ENCODE results near the gene CCDC57. TPM values are rescaled to one million over a fixed set of nuclear protein-coding genes. Genes with fewer than 3 reads are reported as not detected.
A peak's percentile ranks its signal among the peaks of the same experiment; 100 is the strongest.

CCDC57 gene
- total RNA-seq, 1 donor from 2014 or later: 10.6 TPM

DNA sequence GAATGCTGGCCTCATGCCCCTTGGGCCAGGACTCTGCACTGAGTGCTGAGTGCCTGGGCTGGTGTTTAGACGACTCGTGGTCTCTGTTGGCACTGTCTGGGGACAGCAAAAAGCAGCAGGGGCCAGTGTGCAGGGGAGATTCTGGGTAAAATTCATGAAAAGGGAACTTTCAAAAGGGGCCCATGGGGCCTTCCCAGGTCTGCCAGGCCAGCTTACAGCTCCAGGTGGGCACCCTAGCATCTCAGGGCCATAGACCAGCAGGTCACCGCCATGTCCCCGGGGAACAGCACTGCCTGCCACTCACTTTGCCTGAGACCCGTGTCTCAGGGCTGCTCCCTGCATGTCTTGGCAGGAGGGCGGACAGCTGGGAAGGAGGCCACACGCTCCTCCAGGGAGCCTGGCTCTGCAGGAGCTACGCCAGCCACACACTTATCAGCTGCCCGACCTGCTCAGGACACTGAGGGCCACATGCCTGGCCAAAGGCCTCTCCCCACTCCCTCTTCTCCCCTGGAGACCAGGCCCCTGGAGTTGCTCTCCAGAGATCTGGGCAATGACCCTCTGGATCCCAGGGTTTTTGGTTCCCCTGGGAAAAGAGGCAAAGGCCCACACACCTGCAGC is 105.8 kb downstream of the CCDC57 start:
- intact Hi-C loops (cut with DNase I): no loop called here
- DNase-seq (ENCODE audit: low spot score): no peak

GRCh38 chr17:82105882-82106687 is 106.6 kb downstream of the CCDC57 start:
- no peak for DNase-seq (ENCODE audit: low spot score)
- intact Hi-C loops (cut with DNase I): no loop called here

DNA sequence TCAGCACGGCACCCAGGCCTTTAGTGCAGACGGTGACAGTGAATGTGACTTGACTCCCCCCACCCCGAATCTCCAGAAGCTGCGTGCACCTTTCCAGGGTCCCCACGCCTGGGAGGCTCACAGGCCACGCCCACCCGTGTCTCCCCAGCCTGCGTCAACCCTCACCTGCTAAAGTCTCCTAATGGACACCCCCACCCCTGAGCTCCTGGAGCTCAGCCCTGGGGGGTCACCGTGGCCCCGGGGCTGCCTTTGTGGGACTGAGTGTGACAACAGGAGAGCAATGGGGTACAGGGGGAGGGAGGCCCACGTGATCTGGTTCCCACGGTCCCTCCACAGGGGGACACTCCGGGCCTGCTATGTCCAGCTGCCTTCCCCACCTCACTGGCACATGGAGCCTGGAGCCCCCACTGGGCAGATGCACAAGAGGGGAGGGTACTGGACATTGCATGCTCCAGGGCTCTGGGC is 107.2 kb downstream of the CCDC57 start:
- intact Hi-C loops (cut with DNase I): no loop called here
- DNase-seq (ENCODE audit: low spot score): no peak

GRCh38 chr17:82104797-82105416 is 107.7 kb downstream of the CCDC57 start:
- intact Hi-C loops (cut with DNase I): no loop called here
- no peak for DNase-seq (ENCODE audit: low spot score)

GRCh38 chr17:82103553-82104451 is 108.8 kb downstream of the CCDC57 start:
- intact Hi-C loops (cut with DNase I): no loop called here
- DNase-seq (ENCODE audit: low spot score): no peak

DNA sequence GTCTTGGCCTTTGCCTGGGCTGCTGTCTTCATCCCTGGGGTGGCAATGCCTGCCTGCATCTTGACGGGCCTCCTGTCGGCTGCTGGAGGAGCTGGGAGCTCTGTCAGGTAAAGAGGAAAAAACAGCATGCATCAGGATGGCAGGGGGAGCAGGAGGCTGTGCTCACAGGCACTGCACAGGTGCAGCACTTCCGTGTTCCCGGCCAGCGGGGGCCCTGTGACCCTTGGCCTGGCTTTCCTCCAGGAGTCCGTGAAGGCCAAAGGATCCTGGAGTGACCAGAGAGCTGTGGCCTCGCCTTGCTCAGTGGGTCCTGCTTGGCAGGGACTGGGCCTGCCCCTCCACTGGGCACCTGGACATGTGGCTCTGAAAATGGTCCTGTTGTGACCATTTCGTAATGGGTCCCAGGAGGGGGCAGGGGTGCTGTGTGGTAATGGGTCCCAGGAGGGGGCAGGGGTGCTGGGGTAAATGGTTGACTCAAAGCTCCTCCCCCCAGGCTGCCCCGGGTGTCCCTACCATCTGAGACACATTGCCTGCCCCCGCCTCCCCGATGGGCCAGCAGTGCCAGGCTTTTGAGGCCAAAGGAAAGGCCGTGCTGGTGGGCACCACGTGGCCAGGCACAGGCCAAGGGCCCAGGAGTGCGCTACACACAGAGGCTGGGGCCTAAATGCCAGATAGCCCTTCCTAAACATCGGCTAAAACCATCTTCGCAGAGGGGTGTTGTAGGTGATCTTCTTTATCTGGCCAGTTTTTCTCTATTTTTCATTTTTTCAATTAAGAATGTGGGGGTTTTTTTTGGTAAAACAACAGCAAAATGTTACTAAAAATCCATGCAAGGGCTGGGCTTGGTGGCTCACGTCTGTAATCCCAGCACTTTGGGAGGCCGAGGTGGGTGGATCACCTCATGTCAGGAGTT is 110.6 kb downstream of the CCDC57 start:
- no peak for DNase-seq (ENCODE audit: low spot score)
- intact Hi-C loops (cut with DNase I): no loop called here

DNA sequence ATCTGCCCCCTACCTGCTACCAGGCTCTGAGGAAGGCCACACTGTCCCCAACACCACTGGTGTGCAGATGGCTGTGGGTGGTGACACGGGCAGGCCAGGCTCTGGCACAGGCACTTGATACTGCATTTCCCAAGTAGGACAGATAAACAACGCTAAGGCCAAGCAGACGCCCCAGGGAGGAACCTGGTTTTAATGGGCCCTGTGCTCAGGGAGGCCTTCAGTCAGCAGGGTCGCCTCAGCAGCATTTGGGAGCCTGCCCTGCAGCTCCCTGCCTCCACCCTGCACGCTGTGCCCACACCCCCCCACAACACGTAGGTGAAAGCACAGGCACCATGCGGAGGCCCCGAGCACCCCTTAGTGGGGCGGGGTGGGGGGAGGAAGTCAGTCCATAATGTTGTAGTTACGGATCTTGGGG is 111.3 kb downstream of the CCDC57 start:
- no peak for DNase-seq (ENCODE audit: low spot score)
- intact Hi-C loops (cut with DNase I): no loop called here

GRCh38 chr17:82100502-82101298 is 111.9 kb downstream of the CCDC57 start:
- intact Hi-C loops (cut with DNase I): no loop called here
- no peak for DNase-seq (ENCODE audit: low spot score)

- intact Hi-C loops (cut with DNase I): loop anchor here (5.0 kb wide), 1 partner anchor 62 kb away; the partner anchor contains the start of gene DCXR
- no peak for DNase-seq (ENCODE audit: low spot score)
These were observed 113.5 kb downstream of the CCDC57 start for GRCh38 chr17:82098939-82099763.

DNA sequence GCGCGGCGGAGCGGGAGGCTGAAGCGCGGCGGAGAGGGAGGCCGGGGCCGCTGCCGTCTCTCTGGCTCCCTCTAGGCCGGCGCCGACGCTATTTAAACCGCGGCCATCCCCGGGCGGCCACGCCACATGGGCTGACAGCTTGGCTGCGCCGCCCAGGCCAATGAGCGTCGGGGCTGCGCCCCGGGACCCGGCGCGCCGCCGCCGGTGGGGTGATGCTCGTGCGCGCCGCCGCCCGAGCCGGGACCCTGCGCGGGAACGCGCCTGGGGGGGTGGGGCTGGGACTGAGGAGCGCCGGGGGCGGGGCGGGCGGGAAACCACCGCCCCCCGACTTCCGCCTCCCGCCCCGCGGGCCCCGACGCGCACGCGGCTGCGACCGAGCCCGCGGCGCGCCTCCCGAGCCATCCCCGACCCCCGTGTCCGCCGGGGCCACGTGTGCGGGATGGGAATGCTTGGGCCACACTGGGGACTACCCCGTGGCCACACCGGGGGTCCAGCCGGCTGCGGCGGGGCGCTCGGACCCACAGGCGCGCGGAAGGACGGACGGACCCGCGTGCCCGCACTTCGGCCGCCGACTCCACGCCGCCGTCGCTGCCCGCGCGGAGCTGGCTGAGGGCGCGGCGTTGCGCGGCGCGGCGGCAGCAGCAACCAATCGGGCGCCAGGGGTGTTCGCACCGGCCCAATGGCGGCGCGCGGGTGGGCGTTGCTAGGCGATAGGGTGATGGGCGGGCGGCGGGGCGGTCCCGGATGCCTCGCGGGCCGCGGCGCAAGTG is 114.3 kb downstream of the CCDC57 start, which contains the start of gene FASN:
FASN (minus strand) TSS at position 68 of the 770 bp plus-strand sequence. CDS start 1,791 bp downstream, outside the sequence.
- DNase-seq (ENCODE audit: low spot score): peak; percentile 96
- intact Hi-C loops (cut with DNase I): loop anchor here (5.0 kb wide), 1 partner anchor 61 kb away; the partner anchor contains the start of gene DCXR

DNA sequence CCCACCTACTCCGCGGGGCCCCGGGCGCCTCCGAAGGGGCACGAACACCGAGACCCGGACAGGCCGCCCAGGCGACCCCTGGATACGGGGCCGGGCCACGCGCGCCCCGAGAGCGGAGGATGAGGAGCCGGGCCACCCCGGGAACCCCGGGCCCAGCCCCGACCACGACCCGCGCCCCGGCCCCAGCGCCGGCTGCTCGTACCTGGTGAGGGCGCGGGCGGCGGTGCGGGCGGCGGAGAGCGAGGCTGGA is 114.8 kb downstream of the CCDC57 start:
- intact Hi-C loops (cut with DNase I): loop anchor here (5.0 kb wide), 1 partner anchor 61 kb away; the partner anchor contains the start of gene DCXR
- no peak for DNase-seq (ENCODE audit: low spot score)

DNA sequence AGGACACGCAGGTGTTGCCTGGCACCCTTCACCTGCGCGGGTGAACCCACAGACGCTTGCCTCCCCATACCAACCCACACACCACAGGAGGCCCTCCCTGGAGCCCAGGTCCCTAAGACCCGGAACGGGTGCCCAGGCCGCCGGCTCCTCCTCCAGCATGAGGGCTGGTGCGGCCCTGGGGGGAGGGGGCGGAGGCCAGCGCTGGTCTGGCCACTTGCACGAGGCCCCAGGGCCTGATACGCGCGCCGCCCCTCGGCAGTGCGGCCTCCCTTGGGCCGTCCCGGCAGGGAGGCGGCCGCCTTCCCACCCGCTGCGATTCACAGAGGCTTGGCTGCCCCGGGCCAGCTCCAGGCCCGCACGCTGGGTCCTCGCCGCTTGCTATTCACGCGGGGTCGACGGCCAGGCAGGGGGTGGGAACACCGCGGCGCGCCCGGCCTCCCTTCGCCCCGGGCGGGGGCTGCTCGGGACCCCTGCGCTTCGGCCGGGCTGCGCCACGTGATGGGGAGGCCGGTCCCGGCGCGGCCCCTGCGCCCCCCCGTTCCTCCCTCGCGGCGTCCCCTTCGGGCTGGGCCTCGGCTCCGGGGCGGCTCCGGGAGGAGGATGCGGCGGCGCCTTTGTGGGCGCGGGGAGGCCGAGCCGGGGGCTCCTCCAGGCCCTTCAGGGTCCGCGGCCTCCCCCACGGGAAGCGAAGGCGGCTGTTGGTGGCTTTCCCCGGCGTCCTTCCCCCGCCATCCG is 115.3 kb downstream of the CCDC57 start:
- intact Hi-C loops (cut with DNase I): loop anchor here (5.0 kb wide), 1 partner anchor 60 kb away; the partner anchor contains the start of gene DCXR
- no peak for DNase-seq (ENCODE audit: low spot score)

DNA sequence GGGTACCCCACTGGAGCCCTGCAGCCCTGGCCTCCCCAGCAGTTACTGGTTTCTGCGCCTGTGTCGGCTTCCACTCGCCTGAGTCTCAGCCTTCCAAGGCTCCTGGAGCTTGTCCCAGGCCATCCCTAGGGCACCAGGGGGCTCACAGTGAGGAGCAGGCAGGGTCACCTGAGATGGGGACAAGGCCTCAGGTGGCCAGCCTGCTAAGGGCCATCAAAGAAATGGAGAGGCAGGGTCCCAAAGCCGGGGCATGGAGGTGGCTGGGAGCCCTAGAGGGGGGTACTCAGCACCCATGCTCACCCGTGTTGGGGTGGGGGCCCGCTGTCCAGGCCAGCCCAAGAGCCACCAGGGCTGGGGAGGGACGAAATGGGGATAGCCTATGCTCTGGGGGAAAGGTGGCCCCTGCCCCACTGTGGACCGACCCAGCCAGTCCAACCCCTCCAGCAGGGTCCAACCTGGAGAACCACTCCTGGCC is 115.9 kb downstream of the CCDC57 start:
- intact Hi-C loops (cut with DNase I): loop anchor here (5.0 kb wide), 1 partner anchor 59 kb away; the partner anchor contains the start of gene DCXR
- no peak for DNase-seq (ENCODE audit: low spot score)

DNA sequence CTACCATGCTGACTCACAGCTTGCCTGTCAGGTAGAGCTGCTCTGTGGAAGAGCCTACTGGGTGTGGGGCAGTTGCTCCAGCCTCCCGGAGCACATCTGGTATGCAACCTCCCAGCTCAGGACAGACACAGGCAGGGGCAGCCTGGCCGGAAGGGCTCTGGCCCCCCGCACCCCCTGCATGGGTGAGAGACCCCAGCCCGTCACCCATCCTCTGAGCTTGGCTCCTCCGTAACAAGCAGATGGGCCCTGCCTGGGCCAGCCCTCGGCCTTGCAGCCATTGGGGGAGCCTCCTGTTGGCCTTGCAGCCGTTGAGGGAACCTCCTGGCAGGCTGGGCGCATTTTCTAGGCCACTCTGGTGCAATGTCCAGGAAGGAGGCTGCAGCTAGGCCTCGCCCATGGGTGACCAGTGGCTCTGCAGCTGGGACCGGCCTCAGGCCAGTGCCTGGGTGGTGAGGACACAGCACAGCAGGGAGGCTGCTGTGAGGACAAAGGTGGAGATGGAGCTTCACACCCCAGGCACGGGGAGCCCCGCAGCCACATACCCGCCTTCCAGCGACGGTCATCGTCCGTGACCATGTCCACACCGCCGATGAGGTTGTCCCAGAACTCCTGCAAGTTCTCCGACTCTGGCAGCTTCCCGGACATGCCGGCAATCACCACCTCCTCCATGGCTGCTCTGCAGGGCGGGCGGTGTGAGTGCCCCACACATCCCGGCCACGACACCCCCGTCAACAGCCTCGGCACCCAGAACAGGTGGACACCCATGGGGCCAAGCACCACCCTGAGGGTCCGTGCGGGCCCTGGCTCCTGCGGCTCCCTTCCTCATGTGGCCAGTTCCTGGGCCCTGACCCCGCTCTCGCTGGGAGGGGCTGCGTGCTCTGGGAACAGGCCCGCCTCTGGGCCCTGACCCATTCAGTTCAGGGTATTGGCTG is 116.6 kb downstream of the CCDC57 start:
- DNase-seq (ENCODE audit: low spot score): no peak

More for the DNA sequence above, 116.6 kb downstream of the CCDC57 start:
- intact Hi-C loops (cut with DNase I): loop anchor here (5.0 kb wide), 1 partner anchor 59 kb away; the partner anchor contains the start of gene DCXR

Measured in cardiac septum (tissue), 1 donor.